Right renal pelvis (tissue), 4 donors: ENCODE data around the gene AHRR. TPM values are rescaled to one million over a fixed set of nuclear protein-coding genes. Genes with fewer than 3 reads are reported as not detected.

Experiments
- DNase-seq, 4 donors: peaks; one replicate each; pipeline ENCODE4 v3.0.0-alpha.2; 2013; ENCODE audit warnings: low read depth in 4 of 4, low spot score in 3 of 4, missing footprints in 1 of 4
- polyA plus RNA-seq, 4 donors: library from polyadenylated mRNA; unstranded; fragments of 120-200 nt; gene quantifications; one replicate each; pipeline ENCODE4 v1.2.1, GENCODE V29; 2013; ENCODE audit not compliant: insufficient read length in 4 of 4

Gene AHRR
- polyA plus RNA-seq, 4 donors = 1.8 to 2.9 (median 2.4) TPM

DNA sequence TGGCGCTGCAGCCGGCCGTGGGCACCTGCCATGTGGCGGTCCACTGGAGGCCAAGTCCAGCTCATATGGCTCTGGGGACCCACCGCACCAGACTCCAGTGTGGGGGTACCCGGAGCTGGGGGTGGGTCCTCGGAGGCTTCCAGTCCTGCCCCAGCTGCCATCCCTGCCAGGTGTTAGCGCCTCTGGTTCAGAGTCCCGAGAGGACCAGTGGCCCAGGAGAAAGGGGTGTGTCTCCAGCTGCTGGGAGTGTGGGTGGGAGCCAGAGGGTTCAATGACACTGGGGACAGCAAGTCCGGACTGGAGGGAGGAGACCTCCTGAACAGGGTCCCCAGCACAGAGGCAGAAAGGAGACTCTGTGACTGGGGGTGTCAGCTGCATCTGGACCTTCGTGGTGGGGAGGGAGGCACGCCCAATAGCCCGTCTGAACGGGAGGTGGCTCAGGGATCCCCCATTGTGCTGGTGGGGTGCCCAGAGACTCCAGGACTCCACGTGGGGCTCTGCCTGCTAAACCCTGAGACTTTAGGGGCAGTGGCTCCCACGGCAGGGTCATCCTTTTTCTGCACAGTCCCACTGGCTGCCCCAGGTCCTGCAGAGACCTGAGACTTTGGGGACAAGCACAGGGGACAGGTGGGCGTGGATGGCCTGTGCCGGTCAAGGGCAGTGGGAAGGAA, 2.4 kb upstream of the AHRR start:
- DNase-seq = no peak

DNA sequence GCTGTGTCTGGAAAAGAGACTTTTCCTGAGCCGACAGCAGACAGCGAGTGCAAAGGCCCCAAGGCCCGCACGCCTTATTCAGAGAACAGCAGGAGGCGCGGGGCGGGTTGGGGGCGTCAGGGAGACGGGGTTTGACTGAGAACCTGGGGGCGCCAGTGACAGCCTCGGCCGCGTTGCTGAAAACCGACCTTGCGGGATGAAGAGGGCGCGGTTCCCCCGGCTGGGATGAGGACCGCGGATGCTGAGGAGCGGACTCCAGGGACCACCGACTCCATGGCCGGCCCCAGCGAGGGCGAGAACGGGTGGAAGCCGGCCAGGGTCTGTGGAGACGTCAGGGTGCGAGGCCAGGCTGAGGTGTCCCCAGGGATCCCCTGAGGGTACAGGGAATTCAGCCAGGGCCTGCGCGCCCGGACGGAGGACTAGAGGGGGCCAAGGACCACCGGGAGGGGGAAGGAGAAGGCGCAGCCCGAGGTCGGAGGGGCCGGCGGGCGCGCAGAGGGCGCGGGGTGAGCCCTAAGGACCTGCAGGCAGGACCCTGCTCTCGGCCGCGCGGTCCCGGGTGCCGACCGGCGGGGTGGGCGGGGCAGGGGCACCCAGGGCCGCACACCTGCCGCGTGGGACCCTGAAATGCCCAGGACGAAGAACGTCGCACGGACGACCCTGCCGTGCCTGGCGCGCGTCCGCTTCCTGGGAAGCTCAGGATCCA, 837 bp upstream of the AHRR start:
- DNase-seq = no peak

DNA sequence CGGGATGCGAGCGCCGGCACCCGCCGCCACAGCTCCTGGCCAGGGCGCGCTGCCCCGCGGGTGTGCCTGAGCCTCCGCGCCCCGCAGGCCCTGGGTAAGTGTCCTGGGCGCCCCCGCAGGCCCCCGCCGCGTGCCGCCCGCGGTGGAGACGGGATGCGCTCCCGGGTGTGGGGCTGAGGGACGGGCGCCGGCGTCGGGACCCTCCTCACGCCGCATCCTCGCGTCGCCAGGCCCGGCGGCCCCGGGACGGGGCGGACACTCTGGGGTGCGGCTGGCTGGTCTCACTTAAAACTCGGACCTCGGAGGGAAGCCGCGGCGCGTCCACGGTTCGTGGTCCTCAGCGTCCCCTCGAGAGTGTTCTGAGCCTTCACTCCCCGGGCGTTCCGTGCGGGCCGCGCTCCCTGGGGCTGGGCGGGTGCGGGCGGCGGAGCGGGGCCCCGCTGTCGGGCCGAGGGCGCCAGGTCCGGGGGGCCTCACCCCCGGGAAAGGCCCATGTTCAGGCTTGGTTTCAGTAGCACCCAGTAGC, 275 bp downstream of the AHRR start:
- DNase-seq = no peak

DNA sequence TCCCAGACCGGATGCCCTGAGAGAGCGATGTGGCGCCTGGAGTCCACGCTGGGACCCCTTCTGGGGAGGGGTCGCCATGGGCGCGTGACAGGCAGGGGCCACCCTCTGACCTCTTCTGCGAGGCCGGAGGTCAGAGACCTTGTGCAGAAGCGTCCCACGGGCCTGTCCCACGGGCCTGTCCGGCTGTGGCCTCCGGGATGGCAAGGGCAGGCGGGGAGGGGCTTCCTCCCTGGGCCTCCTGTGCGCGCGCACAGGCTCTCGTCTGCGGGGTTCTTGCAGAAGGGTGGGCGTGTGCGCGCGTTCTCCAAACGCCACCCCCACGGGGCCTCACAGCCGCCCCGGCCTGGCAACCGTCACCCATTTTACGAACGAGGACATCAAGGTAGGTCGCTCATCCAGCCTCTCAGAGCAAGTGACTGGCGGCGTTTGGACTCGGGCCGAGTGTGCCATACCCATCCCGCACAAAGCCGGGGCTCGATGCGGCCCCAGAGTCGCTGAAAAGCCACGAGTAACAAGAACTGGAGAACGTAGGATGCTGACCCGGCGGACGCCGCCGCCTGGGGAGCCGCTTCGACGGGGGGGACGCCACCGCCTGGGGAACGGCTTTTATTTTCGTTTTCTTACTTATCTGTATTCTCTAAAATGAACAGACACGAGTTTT, 897 bp downstream of the AHRR start:
- no peak for DNase-seq

DNA sequence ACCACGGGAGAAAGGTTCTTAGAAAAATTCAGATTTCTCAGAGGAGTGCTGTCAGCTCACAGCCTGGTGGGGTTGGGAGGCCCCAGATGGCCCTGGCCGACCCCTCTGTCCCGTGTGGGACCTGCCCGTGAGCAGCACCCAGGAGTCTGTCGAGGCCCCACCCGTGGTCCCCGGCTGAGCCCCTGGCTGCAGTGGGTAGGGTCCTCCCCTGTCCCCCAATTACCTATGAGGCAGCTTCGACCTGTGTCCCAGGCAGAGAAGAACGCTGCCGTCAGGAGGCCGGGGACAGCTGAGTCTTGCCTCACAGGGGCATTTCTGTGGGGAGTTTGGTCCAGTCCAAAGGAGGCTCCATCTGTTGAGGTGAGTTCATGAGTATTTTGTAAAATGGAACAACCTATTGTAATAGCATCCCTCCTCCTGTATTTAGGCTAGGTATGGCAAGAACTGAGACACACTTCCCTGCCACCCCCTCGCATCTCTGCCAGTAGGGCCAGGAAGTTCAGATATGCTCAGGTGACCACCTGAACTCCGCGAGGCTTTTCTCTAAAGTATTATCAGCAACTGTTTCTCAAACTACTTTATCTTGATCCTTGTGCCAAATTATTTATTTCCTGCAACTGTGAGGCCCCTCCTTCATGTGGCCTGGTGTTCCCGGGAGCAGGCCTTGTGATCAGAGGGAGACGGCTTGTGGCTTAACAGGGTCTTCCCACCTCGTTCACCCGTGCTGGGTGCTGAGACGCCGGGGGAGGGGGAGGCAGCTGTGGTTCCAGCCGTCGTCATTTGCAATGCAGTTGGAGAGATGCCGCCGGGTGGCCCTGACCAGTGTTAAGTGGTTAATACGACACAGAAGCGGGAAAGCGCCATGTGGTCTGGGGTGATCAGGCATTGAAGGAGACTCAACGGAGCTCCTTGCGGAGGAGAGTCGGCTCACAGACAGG, 1.7 kb downstream of the AHRR start:
- DNase-seq = no peak

DNA sequence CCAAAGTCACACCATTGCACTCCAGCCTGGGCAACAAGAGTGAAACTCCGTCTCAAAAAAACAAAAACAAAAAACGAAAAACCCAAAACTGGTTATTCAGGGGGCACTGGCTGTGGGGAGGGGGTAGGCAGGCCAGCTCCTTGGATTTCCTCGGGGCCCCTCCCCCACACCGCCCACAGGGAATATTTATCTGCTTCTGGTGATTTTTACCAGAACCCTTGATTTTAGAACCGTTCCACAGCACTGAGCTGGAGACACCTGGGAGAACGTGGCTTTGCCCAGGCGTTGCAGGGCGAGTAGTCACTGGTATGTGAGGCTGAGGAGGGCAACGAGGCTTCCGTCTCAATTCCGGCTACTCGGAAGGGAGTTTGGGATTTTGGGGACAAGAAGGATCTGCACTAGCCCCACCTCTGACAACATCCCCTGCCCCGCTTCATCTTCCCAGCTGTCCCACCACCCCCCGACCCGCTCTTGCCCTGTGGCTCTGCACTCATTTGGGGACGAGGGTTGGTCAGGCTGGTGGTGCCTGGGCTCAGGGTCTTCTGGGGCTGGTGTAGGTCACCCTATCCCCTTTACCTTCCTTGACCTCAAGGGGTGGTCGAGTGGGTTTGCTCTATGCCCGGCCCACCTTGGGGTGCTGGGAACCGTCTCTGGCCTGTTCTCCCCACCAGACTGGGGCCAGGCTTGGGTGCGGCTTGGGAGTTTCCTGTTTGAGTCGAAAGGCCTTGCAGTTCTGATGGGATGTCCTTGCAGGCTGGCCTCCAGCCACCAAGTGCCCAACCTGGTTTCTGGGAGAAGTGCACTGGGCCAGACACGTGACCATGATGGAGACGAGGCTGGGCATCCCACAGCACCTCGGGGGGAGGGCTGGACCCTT, 3.5 kb downstream of the AHRR start:
- no peak for DNase-seq

DNA sequence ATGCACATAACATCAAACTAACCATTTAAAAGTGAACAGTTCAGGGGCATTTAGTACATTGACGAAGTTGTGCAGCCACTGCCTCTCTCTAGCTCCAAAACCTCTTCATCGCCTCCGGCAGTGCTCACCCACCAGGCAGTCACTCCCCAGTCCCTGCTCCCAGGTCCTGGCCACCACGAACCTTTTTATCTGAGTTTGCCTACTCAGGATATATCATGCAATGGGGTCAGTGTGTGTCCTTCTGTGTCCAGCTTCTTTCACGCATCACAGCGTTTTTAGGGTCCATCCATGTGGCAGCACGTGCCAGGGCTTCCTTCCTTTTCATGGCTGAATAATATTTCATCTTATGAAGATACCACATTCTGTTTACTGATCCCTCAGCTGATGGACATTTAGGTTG, 4.6 kb downstream of the AHRR start:
- no peak for DNase-seq

DNA sequence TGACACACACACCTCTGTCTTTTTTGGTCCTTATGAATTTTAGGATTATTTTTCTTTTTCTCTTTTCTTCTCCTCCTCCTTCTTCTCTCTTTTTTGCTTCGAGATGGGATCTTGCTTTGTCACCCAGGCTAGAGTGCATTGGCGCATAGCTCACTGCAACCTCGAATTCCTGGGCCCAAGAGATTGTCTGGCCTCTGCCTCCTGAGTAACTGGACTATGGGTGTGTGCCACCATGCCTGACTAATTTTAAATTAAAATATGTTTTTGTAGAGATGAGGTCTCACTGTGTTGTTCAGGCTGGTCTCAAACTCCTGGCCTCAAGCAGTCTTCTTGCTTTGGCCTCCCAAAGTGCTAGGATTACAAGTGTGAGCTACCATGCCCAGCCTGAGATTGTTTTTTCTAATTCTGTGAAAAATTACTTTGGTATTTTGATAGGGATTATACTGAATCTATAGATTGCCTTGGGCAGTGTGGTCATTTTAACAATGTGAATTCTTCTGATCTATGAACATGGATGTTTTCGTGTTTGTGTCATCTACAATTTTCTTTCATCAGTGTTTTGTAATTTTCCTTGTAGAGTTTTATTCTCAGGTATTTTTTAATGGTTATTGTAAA, 7.7 kb downstream of the AHRR start:
- no peak for DNase-seq

DNA sequence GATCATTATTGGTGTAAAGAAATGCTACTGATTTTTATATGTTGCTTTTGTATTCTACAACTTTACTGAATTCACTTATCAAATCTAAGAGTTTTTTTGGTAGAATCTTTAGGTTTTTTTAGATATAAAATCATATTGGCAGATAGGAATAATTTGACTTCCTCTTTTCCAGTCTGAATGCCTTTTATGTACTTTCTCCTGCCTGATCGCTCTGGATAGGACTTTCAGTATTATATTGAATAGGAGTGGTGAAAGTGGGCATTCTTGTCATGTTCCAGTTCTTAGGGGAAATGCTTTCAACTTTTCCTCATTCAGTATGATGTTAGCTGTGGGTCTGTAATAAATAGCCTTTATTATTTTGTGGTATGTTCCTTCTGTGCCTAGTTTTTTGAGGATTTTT, 8.3 kb downstream of the AHRR start:
- no peak for DNase-seq

DNA sequence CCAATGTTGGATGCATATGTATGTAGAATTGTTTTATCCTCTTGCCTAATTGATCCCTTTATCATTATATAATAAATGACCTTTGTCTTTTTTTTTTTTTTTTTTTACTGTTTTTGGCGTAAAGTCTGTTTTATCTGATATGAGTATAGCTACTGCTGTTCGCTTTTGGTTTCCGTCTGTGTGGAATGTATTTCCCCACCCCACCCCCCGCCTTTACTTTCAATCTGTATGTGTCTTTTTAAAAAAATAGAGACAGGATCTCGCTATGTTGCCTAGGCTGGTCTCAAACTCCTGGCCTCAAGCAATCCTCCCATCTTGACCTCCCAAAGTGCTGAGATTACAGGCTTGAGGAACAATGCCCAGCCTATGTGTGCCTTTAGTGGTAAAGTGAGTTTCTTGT, 11.3 kb downstream of the AHRR start:
- no peak for DNase-seq

DNA sequence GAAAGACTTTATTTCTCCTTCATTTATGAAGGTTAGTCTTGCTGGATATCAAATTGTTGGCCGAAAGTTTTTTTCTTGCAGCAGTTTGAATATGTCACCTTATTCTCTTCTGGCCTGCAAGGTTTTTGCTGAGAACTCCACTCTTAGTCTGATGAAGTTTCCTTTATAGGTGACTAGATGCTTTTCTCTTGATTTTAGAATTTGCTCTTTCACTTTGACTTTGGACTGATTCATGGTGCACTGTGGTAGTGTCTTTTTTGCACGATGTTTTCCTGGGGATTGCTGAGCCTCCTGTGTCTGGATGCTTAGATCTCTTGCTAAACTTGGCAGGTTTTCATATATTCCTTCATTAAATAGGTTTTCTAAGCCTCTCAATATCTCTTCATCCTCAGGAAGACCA, 12.4 kb downstream of the AHRR start:
- DNase-seq = no peak

DNA sequence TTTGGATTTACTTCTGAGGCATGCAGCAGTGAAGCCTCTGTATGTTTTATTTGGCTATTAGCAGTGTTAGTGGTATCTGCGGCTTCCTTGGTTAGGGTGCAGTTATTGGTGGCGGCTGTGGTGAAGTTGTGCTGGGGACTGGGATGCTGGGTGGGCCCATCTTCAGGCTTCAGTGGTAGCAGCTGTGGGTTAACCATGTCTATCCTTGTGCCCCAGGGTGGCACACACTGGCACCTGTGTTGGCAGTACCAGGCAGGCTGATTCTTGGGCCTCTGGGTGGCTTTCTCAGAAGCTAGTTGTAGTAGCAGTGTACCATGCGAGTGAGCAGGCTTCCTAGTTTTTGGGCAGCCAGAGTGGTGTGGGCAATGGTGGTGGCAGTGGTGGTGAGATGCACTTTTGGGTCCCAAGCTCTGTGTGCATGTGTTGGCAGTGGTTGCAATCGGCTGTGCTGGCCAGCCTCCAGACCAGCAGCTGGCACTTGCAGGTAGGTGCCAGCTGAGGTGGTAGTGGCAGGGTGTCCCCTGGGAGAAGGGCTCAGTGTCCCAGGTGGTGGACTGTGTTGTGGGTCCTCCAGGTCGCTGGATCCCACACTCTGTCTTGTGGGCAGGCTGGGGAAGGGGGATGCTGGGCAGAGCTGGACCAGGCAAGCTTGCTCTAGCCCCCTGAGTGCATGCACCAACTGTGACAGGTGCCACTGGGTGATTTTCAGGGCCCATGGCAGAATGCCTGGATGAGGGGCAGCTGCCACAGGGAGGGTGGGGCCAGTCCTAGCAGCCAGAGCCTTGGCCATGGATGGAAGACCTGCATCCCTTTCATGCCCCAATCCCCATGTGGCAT, 13.6 kb downstream of the AHRR start:
- DNase-seq = no peak

DNA sequence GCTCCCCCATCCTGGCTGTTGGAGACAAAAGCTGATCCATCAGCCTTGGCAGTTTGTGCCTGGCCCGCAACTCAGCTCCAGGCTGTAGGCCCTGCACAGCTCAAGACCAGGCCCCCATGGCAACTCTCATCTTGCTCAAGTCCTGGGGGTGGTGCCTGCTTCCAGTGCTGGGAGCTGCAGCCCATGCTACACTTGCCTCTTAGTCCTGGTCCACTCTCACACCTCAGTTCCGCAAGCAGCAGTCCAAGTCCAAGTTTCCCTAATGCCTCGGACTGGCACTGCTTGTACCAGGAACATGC, 14.2 kb downstream of the AHRR start:
- DNase-seq = no peak

DNA sequence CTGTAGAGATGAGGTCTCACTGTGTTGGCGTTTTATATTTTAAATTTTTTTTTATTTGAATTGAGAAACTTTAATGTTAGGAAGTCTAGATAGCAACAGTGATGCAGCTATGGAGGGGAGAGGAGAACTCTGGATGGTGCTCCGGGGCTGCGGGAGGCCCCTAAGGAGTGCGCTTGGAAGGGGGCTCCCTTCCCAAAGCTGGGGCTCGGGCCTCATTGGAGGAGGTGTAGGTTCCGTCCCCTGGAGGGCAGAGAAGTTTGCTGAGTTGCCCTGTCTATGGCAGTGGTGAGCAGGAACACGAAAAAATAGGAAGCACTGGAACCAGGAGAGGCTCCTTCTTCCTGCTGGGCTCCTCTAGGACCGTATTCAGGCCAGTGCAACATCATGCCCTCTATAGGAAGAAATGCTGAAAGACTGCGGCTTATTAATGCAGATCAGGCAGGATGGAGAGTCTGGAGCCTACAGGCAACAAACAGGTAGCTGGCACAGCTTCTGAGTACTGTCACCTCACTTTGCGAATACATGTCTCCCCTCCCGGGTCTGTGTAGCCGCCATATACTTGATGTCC, 16.1 kb downstream of the AHRR start:
- no peak for DNase-seq

DNA sequence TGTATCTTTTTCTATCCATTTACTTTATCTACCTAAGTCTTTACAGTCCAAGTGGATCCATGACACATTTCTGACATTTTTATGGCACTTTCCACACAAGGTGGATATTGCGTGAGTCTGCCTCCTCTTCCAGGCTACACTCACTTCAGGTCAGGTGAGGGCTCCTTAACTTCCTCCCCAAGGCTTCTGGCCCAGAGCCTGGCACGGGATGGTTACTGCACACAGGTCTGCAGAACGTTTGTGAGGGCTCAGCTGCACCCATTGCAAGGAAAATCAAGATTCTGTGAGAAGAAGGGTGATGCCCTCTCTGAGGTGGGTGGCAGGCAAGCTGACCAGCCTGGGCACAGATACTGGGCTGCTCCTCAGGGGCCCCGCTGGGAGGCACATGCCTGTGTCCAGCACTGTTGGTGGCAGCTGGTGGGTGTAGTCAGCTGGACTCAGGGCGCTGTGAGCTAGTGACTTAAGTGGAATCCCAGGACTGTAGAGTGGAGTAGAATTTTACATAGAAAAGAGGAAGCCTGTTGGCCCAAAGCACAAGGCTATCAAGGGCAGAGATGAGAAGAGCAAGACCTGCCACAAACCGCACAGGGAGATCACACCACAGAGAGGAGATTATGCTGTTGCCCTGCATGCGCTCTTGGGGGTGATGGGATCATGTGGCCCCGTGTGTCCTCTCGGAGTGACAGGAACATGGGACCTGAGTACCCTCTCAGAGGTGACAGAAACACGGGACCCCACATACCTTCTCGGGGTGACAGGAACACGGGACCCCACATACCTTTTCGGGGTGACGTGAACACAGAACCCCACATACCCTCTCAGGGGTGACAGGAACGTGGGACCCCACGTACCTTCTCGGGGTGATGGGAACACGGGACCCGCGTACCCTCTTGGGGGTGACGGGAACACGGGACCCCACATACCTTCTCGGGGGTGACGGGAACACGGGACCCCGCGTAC, 21.3 kb downstream of the AHRR start:
- no peak for DNase-seq

DNA sequence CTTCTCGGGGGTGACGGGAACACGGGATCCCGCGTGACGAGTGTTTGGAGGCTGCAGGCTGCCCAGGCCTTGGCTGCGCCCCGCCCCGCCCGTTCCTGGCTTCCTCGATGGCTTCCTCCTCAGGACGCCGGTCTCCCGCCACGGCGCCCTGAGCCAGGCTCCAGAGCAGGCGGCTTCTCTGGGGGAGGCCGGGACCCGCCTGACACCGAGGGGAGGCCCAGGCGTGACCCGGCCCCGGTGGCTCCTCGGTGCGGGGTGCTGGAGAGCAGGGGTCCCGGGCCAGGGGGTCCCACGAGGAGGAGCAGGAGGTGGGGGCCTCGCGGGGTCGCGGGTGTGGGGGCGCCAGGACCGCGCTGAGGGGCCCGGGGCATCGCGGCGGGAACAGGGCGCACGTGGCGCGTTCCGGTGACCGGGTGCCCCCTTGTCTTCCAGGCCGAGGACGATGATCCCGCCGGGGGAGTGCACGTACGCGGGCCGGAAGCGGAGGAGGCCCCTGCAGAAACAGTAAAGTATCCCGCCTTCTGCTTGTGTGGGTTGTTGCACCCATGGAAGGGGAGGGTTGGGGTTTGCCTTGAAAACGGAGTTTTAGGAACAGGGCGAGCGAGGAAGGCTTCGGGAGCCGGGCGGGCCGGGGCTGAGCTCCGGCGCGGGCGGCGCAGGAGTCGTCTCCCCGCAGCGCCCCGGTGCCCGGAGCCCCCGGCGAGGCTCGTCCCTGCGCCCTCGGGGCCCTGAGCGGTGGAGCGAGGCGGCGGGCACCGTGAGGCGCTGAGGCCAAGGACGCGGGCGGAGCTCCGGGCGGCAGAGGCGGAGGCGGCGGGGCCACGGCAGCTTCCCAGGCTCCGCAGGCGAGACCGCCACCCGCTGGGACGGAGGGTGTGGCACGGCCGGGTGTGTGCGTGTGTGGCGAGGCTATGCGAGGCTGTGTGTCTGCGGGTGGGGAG, 22.2 kb downstream of the AHRR start:
- DNase-seq = peak in 2 of 4 donors; percentile 23 to 45
